ENCODE measurements around the gene FAM221A.

- no peak for TF ChIP-seq POLR2A (IDR thresholded peaks at IDR 0.05)
- TF ChIP-seq, protein P1, sequence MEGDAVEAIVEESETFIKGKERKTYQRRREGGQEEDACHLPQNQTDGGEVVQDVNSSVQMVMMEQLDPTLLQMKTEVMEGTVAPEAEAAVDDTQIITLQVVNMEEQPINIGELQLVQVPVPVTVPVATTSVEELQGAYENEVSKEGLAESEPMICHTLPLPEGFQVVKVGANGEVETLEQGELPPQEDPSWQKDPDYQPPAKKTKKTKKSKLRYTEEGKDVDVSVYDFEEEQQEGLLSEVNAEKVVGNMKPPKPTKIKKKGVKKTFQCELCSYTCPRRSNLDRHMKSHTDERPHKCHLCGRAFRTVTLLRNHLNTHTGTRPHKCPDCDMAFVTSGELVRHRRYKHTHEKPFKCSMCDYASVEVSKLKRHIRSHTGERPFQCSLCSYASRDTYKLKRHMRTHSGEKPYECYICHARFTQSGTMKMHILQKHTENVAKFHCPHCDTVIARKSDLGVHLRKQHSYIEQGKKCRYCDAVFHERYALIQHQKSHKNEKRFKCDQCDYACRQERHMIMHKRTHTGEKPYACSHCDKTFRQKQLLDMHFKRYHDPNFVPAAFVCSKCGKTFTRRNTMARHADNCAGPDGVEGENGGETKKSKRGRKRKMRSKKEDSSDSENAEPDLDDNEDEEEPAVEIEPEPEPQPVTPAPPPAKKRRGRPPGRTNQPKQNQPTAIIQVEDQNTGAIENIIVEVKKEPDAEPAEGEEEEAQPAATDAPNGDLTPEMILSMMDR (IDR thresholded peaks at IDR 0.05): peak; percentile 27 to 64 (median 54)
Observed at GRCh38 chr7:23696916-23697441, 17.0 kb downstream of the FAM221A start.

All from heart left ventricle (tissue), 13 donors.